GM12873 (cell line): Measurements from ENCODE around the gene MOV10L1.

Experiments used
- TF ChIP-seq, protein P1 (sequence below): IDR thresholded peaks from 2 replicates; pipeline ENCODE4 v1.5.1; 2012; ENCODE audit warnings: low read depth, mild to moderate bottlenecking, moderate library complexity, low read length, control low read depth; ENCODE audit not compliant: insufficient read depth; ENCODE audit errors: missing control alignments

MOV10L1 gene

DNA sequence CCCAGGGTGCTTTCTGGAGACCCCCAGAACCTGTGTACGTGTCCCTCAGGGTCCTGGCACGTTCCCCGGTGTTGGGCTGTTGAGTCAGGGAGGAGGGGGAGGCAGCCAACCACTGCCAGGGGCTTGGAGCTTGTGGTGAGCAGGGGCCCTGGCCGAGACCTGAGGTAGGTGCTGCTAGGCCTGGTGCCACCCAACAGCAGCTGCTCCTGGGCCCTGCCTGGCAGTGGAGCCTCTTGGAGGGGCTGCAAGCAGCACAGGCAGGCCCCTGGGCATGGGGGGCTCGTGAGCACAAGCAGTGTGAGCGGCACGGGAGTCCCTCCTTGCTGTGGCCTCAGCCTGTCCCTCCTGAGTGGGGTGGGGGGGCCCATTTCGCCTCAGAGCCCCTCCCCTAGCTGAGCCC lies 103.8 kb downstream of the MOV10L1 start:
- TF ChIP-seq, protein P1, sequence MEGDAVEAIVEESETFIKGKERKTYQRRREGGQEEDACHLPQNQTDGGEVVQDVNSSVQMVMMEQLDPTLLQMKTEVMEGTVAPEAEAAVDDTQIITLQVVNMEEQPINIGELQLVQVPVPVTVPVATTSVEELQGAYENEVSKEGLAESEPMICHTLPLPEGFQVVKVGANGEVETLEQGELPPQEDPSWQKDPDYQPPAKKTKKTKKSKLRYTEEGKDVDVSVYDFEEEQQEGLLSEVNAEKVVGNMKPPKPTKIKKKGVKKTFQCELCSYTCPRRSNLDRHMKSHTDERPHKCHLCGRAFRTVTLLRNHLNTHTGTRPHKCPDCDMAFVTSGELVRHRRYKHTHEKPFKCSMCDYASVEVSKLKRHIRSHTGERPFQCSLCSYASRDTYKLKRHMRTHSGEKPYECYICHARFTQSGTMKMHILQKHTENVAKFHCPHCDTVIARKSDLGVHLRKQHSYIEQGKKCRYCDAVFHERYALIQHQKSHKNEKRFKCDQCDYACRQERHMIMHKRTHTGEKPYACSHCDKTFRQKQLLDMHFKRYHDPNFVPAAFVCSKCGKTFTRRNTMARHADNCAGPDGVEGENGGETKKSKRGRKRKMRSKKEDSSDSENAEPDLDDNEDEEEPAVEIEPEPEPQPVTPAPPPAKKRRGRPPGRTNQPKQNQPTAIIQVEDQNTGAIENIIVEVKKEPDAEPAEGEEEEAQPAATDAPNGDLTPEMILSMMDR, result no peak

DNA sequence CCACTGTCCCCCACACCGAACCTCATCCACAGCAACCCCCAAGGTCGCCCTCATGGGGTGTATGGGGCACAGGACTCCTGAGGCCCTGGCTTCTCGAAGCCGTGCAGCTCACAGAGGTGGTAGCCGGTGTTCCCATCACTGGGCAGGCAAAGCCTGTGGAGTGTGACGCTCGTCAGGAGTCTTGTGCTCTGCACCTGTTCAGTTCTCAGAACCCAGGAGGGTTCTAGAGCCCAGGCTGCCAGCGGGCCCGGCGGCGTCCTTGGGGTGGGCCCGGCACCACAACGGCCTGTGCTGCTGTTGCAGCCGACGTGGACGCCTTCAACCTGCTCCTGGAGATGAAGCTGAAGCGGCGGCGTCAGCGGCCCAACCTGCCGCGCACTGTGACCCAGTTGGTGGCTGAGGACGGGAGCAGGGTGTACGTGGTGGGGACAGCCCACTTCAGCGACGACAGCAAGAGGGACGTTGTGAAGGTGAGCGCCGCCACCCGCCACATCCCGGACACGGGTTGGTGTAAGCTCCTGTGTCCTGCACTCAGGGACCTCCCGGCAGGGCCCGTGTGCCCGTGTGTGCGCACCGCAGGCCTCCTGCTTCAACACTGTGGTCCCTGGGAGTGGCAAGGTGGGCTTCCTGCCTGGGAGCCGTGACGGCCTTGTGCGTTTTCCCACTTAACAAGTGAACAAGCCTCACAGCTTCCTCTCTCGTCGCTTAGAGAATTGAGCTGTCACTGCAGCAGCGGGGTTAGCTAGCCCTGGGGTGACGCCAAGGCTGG lies 104.4 kb downstream of the MOV10L1 start:
- TF ChIP-seq, protein P1, result no peak

DNA sequence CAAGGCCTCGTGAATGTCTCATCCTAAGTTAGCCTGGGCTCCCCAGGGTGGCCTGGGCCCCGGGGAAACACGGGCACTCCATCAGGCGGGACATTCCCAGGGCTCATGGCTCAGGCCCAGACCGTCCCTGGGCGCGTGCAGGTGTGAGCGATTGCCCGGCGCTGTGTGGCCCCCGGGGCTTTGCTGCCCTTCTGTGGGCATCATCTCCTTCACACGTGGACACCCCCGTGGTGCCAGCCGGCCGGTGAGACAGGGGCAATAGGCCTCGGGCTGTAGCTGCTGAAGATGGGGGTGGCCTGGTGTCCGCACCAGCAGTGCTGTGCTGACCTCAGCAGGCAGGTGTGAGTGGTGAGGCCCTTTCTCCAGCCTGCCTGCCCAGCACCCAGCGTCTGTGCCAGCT lies 106.5 kb downstream of the MOV10L1 start:
- TF ChIP-seq, protein P1, result no peak

DNA sequence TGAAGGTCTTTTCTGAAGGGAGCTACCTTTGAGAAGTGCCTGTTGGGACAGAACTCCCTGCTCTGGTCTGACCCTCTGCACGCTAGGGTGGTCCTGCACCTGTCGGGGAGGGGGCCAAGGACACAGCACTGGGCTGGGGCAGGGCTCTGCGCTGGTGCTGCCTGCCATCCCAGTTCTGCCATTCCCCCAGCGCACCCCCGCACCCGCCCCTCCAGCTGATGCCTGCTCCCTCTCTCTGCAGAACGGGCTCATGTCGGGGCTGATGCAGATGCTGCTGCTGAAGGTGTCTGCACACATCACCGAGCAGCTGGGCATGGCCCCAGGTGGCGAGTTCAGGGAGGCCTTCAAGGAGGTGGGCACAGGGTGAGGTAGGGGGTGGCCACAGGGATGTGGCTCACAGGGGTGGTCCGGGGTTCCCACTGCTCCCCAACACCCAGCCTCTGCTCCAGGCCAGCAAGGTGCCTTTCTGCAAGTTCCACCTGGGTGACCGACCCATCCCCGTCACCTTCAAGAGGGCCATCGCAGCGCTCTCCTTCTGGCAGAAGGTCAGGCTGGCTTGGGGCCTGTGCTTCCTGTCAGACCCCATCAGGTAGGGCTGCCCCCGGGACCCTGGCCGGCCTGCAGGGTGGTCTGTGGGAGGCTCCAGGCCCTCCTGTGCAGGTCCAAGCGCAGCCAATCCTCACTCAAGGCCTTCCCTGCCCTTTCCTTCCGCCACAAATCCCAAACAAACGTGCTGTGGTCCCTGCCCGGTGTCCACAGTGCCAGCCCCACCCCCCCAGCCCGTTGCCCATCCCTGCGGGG lies 107.4 kb downstream of the MOV10L1 start:
- TF ChIP-seq, protein P1, result no peak

DNA sequence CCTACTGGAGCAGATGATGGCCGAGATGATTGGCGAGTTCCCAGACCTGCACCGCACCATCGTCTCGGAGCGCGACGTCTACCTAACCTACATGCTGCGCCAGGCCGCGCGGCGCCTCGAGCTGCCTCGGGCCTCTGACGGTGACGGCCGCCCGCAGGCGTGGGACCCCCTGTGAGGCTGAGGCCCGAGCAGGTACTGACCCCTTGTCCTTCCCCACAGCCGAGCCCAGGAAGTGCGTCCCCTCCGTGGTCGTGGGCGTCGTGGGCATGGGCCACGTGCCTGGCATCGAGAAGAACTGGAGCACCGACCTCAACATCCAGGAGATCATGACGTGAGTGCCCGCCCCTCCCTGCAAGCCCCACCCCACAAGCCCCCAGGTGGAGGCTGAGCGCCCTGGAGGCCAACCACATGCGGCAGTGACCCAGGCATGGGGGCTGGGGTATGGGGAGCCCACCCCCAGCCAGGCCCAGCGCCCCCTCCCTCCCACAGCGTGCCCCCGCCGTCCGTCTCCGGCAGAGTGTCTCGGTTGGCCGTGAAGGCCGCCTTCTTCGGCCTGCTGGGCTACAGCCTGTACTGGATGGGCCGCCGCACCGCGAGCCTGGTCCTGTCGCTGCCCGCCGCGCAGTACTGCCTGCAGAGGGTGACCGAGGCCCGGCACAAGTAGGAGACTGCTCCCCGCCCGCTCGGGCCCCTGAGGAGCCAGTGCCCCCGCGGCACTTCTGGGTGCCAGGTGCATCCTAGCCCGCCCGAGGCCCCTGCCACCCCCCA lies 108.2 kb downstream of the MOV10L1 start:
- TF ChIP-seq, protein P1, result no peak

DNA sequence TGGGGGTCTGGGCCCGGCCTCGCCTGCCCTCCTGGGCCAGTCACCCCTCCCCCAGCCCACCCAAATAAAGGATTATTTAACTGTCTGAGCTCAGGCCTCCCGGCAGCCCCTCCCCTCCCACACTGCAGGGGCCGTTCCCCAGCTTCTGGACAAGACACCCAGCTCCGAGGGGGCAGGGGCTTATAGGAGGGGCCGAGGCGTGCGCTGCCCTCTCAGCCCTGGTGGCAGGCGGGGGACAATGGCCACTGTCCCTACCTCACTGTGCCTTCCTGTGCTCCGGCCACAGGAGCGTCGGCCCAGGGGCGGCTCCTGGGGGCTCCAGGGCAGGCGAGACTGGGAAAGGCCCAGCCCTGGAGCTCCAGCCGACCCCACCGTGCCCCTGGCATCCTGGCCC lies 108.8 kb downstream of the MOV10L1 start:
- TF ChIP-seq, protein P1, result no peak
